Measurements from ENCODE around the gene ZBTB46. TPM values are rescaled to one million over a fixed set of nuclear protein-coding genes. Genes with fewer than 3 reads are reported as not detected.

ZBTB46 gene
- total RNA-seq, 1 donor from 2014 or later: 11.6 TPM

DNA sequence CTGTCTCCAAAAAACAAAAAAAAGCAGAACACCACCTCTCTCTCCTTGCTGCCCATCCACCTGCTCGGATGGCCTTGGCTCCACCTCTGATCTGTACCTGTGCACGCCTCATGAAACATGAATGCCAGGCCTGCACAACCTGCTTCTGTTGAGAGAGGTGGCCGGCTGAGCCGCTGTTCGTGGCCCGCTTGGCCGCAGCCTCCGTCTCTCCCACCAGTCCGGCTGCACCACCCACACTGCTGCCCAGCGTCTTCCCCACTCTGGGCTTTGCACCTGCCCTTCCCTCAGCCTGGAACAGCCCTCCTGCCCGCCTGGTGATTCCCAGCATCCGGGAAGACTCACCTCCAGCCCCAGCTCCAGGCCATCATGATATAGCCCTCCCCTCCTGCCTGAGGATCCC is 12.2 kb upstream of the ZBTB46 start:
- Mint-ChIP-seq H3K4me1 (peaks cover 4% of the 10 kb centered on the region), H3K4me3 (no peak overlapping the region), H3K27me3 (ENCODE audit: low read depth) (no peaks in the 10 kb centered on the region), H3K9me3 (no peaks in the 10 kb centered on the region), H3K27ac (no peak overlapping the region), H3K36me3 (no peaks in the 10 kb centered on the region)
- DNase-seq (ENCODE audit: low spot score in 2 of 2, unreplicated experiment in 2 of 2): no peak
- no peak for TF ChIP-seq CTCF (IDR thresholded peaks at IDR 0.05; ENCODE audit: unreplicated experiment)

GRCh38 chr20:63842258-63842657 is 11.2 kb upstream of the ZBTB46 start:
- Mint-ChIP-seq H3K4me1 (peaks cover 4% of the 10 kb centered on the region), H3K27me3 (ENCODE audit: low read depth) (no peaks in the 10 kb centered on the region), H3K9me3 (no peaks in the 10 kb centered on the region), H3K36me3 (no peaks in the 10 kb centered on the region), H3K4me3 (no peak overlapping the region), H3K27ac (peak overlapping the region; percentile 25)
- no peak for DNase-seq (ENCODE audit: low spot score in 2 of 2, unreplicated experiment in 2 of 2)
- TF ChIP-seq CTCF (IDR thresholded peaks at IDR 0.05; ENCODE audit: unreplicated experiment): no peak

DNA sequence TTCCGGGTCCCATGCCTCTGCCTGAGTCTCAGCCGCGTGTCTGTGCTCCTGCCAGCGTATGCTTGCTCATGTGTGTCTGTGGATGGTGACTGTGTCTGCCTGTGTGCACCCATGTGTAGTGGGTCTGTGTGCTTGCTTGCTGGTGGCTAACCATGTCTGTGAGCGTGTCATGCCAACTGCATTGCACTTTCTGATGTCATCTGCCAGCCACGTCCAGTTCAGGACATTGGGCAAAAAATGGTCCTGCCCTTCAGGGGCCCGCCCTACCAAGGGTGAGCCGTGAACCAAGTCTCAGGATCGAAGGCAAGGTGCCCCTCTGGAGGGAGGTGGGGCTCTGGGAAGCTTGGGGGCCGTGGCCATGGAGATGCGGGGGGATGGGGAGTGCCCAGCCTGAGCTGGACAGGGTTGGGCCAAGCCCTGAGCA is 9.4 kb upstream of the ZBTB46 start:
- no peak overlapping the region for H3K4me3 Mint-ChIP-seq
- H3K27ac Mint-ChIP-seq: no peak overlapping the region

DNA sequence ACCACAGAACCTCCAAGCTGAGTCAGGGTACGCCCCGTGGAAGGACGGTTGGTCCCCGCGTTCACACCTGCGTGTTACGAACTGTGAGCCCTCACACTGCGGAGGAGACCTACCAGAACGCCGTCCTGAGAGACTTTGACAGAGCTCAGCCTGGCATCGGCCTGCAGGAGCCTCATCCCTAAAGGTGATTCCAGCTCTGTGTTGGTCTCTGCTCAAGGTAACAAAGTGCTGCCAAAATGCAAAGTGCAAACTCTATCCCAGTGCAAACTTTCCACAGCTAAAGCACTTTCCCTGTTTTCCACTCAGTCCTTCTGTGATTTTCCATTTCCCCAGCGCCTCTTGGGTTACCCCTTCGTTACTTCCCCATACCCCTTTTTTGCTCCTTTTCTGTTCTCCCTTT is 8.6 kb upstream of the ZBTB46 start:
- Mint-ChIP-seq H3K36me3 (no peaks in the 10 kb centered on the region), H3K27me3 (ENCODE audit: low read depth) (no peaks in the 10 kb centered on the region), H3K4me3 (no peak overlapping the region), H3K4me1 (peaks cover 6% of the 10 kb centered on the region), H3K9me3 (no peaks in the 10 kb centered on the region), H3K27ac (no peak overlapping the region)
- DNase-seq (ENCODE audit: low spot score in 2 of 2, unreplicated experiment in 2 of 2): no peak
- no peak for TF ChIP-seq CTCF (IDR thresholded peaks at IDR 0.05; ENCODE audit: unreplicated experiment)

More for the DNA sequence above, 9.4 kb upstream of the ZBTB46 start:
- no peaks in the 10 kb centered on the region for H3K27me3 Mint-ChIP-seq (ENCODE audit: low read depth)
- H3K9me3 Mint-ChIP-seq: no peaks in the 10 kb centered on the region
- no peak for DNase-seq (ENCODE audit: low spot score in 2 of 2, unreplicated experiment in 2 of 2)
- no peak for TF ChIP-seq CTCF (IDR thresholded peaks at IDR 0.05; ENCODE audit: unreplicated experiment)
- H3K36me3 Mint-ChIP-seq: no peaks in the 10 kb centered on the region
- peaks cover 2% of the 10 kb centered on the region for H3K4me1 Mint-ChIP-seq

DNA sequence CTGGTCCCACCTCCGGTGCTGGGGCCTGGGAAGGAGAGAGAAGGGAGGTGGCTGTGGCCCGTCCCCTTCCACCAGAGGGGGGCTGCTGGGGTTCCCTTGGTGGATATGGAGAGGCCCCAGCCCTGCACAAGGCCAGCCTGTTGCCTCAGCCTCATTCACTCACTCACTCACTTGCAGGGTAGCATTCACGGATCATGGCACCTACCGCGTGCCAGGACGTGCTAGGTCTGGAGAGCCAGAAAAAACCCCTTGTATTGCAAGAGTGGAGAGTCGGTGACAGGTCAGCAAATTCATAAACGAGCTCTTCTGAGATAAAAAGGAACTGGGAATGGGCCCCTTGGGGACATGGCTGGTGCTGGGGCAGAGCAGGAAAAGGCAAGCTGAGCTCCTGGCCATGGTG is 6.4 kb upstream of the ZBTB46 start:
- no peak for TF ChIP-seq CTCF (IDR thresholded peaks at IDR 0.05; ENCODE audit: unreplicated experiment)
- H3K27ac Mint-ChIP-seq: peak overlapping the region; percentile 5
- DNase-seq (ENCODE audit: low spot score in 2 of 2, unreplicated experiment in 2 of 2): no peak
- H3K9me3 Mint-ChIP-seq: no peaks in the 10 kb centered on the region
- peaks cover 15% of the 10 kb centered on the region for H3K4me1 Mint-ChIP-seq
- no peaks in the 10 kb centered on the region for H3K27me3 Mint-ChIP-seq (ENCODE audit: low read depth)
- H3K4me3 Mint-ChIP-seq: no peak overlapping the region
- no peaks in the 10 kb centered on the region for H3K36me3 Mint-ChIP-seq

Measured in mesothelial cell of epicardium (in vitro differentiated cells).